HL-60 (cell line): ENCODE measurements around the gene PRKCD.

Experiments
- GABPA ChIP-seq: IDR thresholded peaks from 2 replicates; pipeline ENCODE4 v1.6.1; 2012; ENCODE audit warnings: low read depth
- POLR2AphosphoS5 ChIP-seq: IDR thresholded peaks from 2 replicates; pipeline ENCODE4 v1.6.1; 2012; ENCODE audit warnings: low read depth
- TF ChIP-seq, protein P1 (sequence below): IDR thresholded peaks from one replicate; pipeline ENCODE4 v1.5.1; 2011; ENCODE audit warnings: low read length, control low read depth, inconsistent platforms; ENCODE audit not compliant: insufficient read depth

- TF ChIP-seq POLR2AphosphoS5 (no peak), GABPA (no peak)
- TF ChIP-seq, protein P1, sequence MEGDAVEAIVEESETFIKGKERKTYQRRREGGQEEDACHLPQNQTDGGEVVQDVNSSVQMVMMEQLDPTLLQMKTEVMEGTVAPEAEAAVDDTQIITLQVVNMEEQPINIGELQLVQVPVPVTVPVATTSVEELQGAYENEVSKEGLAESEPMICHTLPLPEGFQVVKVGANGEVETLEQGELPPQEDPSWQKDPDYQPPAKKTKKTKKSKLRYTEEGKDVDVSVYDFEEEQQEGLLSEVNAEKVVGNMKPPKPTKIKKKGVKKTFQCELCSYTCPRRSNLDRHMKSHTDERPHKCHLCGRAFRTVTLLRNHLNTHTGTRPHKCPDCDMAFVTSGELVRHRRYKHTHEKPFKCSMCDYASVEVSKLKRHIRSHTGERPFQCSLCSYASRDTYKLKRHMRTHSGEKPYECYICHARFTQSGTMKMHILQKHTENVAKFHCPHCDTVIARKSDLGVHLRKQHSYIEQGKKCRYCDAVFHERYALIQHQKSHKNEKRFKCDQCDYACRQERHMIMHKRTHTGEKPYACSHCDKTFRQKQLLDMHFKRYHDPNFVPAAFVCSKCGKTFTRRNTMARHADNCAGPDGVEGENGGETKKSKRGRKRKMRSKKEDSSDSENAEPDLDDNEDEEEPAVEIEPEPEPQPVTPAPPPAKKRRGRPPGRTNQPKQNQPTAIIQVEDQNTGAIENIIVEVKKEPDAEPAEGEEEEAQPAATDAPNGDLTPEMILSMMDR: no peak
Measured at GRCh38 chr3:53129344-53129743, 31.7 kb upstream of the PRKCD start.
